HCT116 (cell line): ENCODE measurements around the gene NR2F6. TPM values are rescaled to one million over a fixed set of nuclear protein-coding genes. Genes with fewer than 3 reads are reported as not detected.

Experiments used
- ATAC-seq: fragments of 200-7000 bp; cut with Tn5 transposase; 2 replicates; pipeline ENCODE4 v1.9.1; 2020; ENCODE audit warnings: mild to moderate bottlenecking, moderate library complexity
- BruUV-seq: library from RNA; stranded (reverse); fragments of 400-500 nt; replicated peaks from 2 replicates; lab custom pipeline; 2021; lab: Mats Ljungman, UMichigan
- CTCF ChIA-PET: fragments of 300-600 bp; sonication (Branson Sonifier 250); formaldehyde crosslinking; loops from one replicate; lab custom pipeline; 2021; ENCODE audit warnings: antibody characterized with exemption; lab: Charles Lee
- POLR2A ChIA-PET: fragments of 300-600, 350-600 bp; sonication (Branson Sonifier 250); formaldehyde crosslinking; loops from one replicate; lab custom pipeline; 2021; ENCODE audit warnings: antibody characterized with exemption; lab: Charles Lee
- RAD21 ChIA-PET, 2 experiments: fragments of 300-600 bp; sonication (Branson Sonifier 250); formaldehyde crosslinking; loops; one replicate each; lab custom pipeline; 2023; ENCODE audit warnings: low total read pairs in 2 of 2; ENCODE audit not compliant: uncharacterized antibody in 2 of 2, unreplicated experiment in 2 of 2, low non-redundant PET in 1 of 2; lab: Charles Lee
- DNase-seq: peaks from one replicate; pipeline ENCODE4 v3.0.0-alpha.2; 2010; ENCODE audit warnings: low read depth, low spot score
- H2AFZ ChIP-seq: fragments of 200-600 bp; shearing (Covaris generic), sonication (generic); 2 replicates; pipeline ENCODE4 v1.6.1; 2017; ENCODE audit warnings: low read depth, mixed run types, mixed read lengths, antibody characterized with exemption, low read length; ENCODE audit not compliant: poor library complexity, severe bottlenecking
- H3K27ac ChIP-seq: 2 replicates; pipeline ENCODE4 v1.5.1; 2012; ENCODE audit warnings: low read depth, low read length
- H3K27me3 ChIP-seq: fragments of 200-600 bp; sonication (generic); 2 replicates; pipeline ENCODE4 v1.6.1; 2016; ENCODE audit warnings: mixed run types, low read length, mixed read lengths; ENCODE audit not compliant: insufficient read depth
- H3K36me3 ChIP-seq, 2 experiments: fragments of 200-500 bp in 1 of 2; fragments of 200-600 bp in 1 of 2; sonication (Bioruptor generic) in 1 of 2; sonication (generic) in 1 of 2; 2 replicates each; pipeline versions ENCODE4 v1.5.1 to v1.6.1; 2014 to 2016; ENCODE audit warnings: low read length in 2 of 2, inconsistent platforms in 1 of 2, mixed read lengths in 1 of 2, mixed run types in 1 of 2; ENCODE audit not compliant: insufficient read depth in 2 of 2, control insufficient read depth in 1 of 2
- H3K4me1 ChIP-seq, 2 experiments: fragments of 200-600 bp in 1 of 2; sonication (generic) in 1 of 2; 2 replicates each; pipeline versions ENCODE4 v1.5.1 to v1.6.1; 2012 to 2017; ENCODE audit warnings: low read length in 2 of 2, inconsistent platforms in 1 of 2, mild to moderate bottlenecking in 1 of 2, mixed read lengths in 1 of 2, mixed run types in 1 of 2, moderate library complexity in 1 of 2; ENCODE audit not compliant: insufficient read depth in 2 of 2, control insufficient read depth in 1 of 2
- H3K4me2 ChIP-seq: fragments of 200-600 bp; sonication (generic); 2 replicates; pipeline ENCODE4 v1.6.1; 2017; ENCODE audit warnings: mixed run types, low read length, mixed read lengths
- H3K4me3 ChIP-seq, 2 experiments: fragments of 200-600 bp in 1 of 2; sonication (generic) in 1 of 2; replicated peaks in 1 of 2; 2 replicates each; pipeline ENCODE4 v1.5.1; 2011 to 2016; ENCODE audit warnings: low read length in 2 of 2, control low read depth in 1 of 2, low read depth in 1 of 2, mild to moderate bottlenecking in 1 of 2, mixed read lengths in 1 of 2, mixed run types in 1 of 2
- H3K79me2 ChIP-seq: fragments of 200-600 bp; sonication (generic); 2 replicates; pipeline ENCODE4 v1.6.1; 2017; ENCODE audit warnings: mild to moderate bottlenecking, mixed run types, low read length, moderate library complexity, mixed read lengths; ENCODE audit not compliant: insufficient read depth
- H3K9ac ChIP-seq: fragments of 200-600 bp; sonication (generic); 2 replicates; pipeline ENCODE4 v1.6.1; 2016; ENCODE audit warnings: low read length, mixed read lengths
- H3K9me2 ChIP-seq: fragments of 200-600 bp; sonication (generic), shearing (Covaris generic); 2 replicates; pipeline ENCODE4 v1.6.1; 2017; ENCODE audit warnings: mixed run types, mild to moderate bottlenecking, moderate library complexity; ENCODE audit not compliant: insufficient read depth
- H3K9me3 ChIP-seq, 2 experiments: fragments of 200-500 bp in 1 of 2; fragments of 200-600 bp in 1 of 2; sonication (Bioruptor generic) in 1 of 2; sonication (generic) in 1 of 2; 2 replicates each; pipeline ENCODE4 v1.6.1; 2014 to 2017; ENCODE audit warnings: low read length in 2 of 2, mixed read lengths in 2 of 2, inconsistent platforms in 1 of 2, low read depth in 1 of 2, mild to moderate bottlenecking in 1 of 2, mixed run types in 1 of 2, moderate library complexity in 1 of 2; ENCODE audit not compliant: control insufficient read depth in 1 of 2, insufficient read depth in 1 of 2
- H4K20me1 ChIP-seq: fragments of 200-600 bp; sonication (generic), shearing (Covaris generic); 2 replicates; pipeline ENCODE4 v1.6.1; 2017; ENCODE audit warnings: mixed run types, mild to moderate bottlenecking, moderate library complexity; ENCODE audit not compliant: insufficient read depth
- CBX3 ChIP-seq: IDR thresholded peaks from 2 replicates; pipeline ENCODE4 v1.6.1; 2012; ENCODE audit warnings: low read depth
- ELF1 ChIP-seq: IDR thresholded peaks from 2 replicates; pipeline ENCODE4 v1.6.1; 2012; ENCODE audit warnings: low read depth, borderline replicate concordance
- EZH2phosphoT487 ChIP-seq: fragments of 200-600 bp; IDR thresholded peaks from 2 replicates; pipeline ENCODE4 v1.6.1; 2018; ENCODE audit warnings: antibody characterized with exemption, borderline replicate concordance
- FOSL1 ChIP-seq: IDR thresholded peaks from 2 replicates; pipeline ENCODE4 v1.6.1; 2012; ENCODE audit warnings: low read depth
- JUND ChIP-seq: IDR thresholded peaks from 2 replicates; pipeline ENCODE4 v1.6.1; 2012
- MAX ChIP-seq: IDR thresholded peaks from 2 replicates; pipeline ENCODE4 v1.6.1; 2012
- SIN3A ChIP-seq: IDR thresholded peaks from 2 replicates; pipeline ENCODE4 v1.6.1; 2012; ENCODE audit warnings: low read depth
- SP1 ChIP-seq: IDR thresholded peaks from 2 replicates; pipeline ENCODE4 v1.6.1; 2012; ENCODE audit warnings: low read depth
- TCF7L2 ChIP-seq: IDR thresholded peaks from 2 replicates; pipeline ENCODE4 v1.7.0; 2011; ENCODE audit warnings: borderline replicate concordance, inconsistent platforms; ENCODE audit not compliant: insufficient read depth, insufficient read length; ENCODE audit errors: extremely low read depth
- YY1 ChIP-seq: IDR thresholded peaks from 2 replicates; pipeline ENCODE4 v1.6.1; 2011; ENCODE audit warnings: low read length, low read depth, moderate library complexity, mild to moderate bottlenecking; ENCODE audit not compliant: insufficient replicate concordance; ENCODE audit errors: extremely low read depth
- ZFX ChIP-seq: fragments of 450-650 bp; IDR thresholded peaks from 2 replicates; pipeline ENCODE4 v1.6.1; 2017
- intact Hi-C: fragments of 100-400 bp; cut with micrococcal nuclease; formaldehyde crosslinking; loops from 2 replicates; pipeline ENCODE4 v1.10.0; 2022
- total RNA-seq: library from RNA; stranded (reverse); gene quantifications from one replicate; pipeline ENCODE4 v1.2.1, GENCODE V29; 2021; ENCODE audit not compliant: unreplicated experiment

NR2F6 gene
- total RNA-seq, 1 experiment from 2014 or later, result 88.0 TPM

DNA sequence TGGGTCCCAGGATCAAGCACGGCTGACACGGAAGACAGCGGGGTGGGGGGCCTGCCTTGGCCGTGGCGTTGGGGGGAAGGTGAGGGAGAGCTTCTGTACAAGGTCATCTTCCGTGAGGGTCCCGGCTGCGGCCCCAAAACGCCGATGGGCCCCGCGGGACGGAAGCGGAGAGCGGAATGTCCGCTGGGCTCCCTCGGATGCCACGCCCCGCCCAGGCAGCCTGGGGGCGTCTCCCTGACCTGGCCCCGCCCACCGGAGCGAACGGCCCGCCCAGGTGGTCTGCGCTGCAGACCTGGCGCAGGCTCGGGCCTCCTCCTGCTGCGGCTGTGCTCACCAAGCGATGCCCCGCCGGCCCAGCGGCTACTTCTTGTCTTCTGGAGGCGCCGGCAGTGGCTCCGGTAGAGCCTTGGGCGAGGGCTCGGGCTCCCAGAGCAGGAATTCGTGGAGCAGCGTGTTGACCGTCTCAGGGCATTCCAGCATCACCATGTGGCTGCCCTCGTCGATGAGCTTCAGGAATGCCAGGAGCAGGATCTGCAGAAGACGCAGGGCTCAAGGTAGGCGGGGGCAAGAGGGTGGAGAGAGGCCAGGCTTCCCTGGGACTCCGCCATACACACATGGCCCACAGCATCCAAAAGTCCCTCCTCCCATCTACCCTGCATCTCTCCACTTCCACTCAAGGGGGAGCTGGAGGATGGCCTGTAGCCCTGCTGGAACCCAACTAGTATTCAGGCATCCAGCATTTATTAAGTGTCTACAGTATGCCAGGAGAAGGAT, 46.8 kb upstream of the NR2F6 start (continued):
- peak; percentile 95 for TF ChIP-seq MAX
- TF ChIP-seq ELF1, result no peak
- TF ChIP-seq TCF7L2, result no peak
- no peak for TF ChIP-seq FOSL1
- no peak for TF ChIP-seq JUND
- no peak for TF ChIP-seq EZH2phosphoT487

- Histone ChIP-seq H3K9me3 (no peaks in the 10 kb centered on the region), H3K4me3 (no peak overlapping the region), H3K4me1 (peaks cover 13 to 42% of the 10 kb centered on the region in 2 experiments), H3K27me3 (no peaks in the 10 kb centered on the region), H3K27ac (no peak overlapping the region), H3K9ac (no peak overlapping the region), H4K20me1 (no peaks in the 10 kb centered on the region), H2AFZ (no peak overlapping the region), H3K36me3 (no peaks in the 10 kb centered on the region), H3K9me2 (no peaks in the 10 kb centered on the region), H3K4me2 (no peak overlapping the region), H3K79me2 (peaks cover 10% of the 10 kb centered on the region)
- POLR2A ChIA-PET, result no interaction called here
- CTCF ChIA-PET, result interaction anchor here (1.5 kb wide), 1 partner anchor 16 kb away, joined by 4 read pairs; no protein-coding TSS in a partner anchor
- peak; percentile 58 for ATAC-seq
- intact Hi-C loops, result no loop called here
- BruUV-seq, result no TSS peak
- DNase-seq, result peak; percentile 89
- TF ChIP-seq SP1 (peak; percentile 48; the same call in 1 of the 2 replicates), ELF1 (no peak), ZFX (no peak), SIN3A (no peak), CBX3 (no peak), YY1 (no peak)
- TF ChIP-seq, all 23 proteins: peak for 1
- RAD21 ChIA-PET, result no interaction called here
Observed at GRCh38 chr19:17289489-17289888, 43.8 kb upstream of the NR2F6 start.
